Stimulated activated CD8-positive, alpha-beta memory T cell treated with anti-CD3 and anti-CD28 coated beads, Interleukin-15, amount 100 ng/mL, for 4 hours (primary cell): ENCODE data around the gene AGBL4.

Experiments
- DNase-seq, 2 donors: peaks; one replicate each; pipeline ENCODE4 v3.0.0-alpha.2; 2020; ENCODE audit warnings: low read depth in 2 of 2

AGBL4 gene

GRCh38 chr1:48592330-48592729 is 1431.4 kb downstream of the AGBL4 start:
- no peak for DNase-seq

DNA sequence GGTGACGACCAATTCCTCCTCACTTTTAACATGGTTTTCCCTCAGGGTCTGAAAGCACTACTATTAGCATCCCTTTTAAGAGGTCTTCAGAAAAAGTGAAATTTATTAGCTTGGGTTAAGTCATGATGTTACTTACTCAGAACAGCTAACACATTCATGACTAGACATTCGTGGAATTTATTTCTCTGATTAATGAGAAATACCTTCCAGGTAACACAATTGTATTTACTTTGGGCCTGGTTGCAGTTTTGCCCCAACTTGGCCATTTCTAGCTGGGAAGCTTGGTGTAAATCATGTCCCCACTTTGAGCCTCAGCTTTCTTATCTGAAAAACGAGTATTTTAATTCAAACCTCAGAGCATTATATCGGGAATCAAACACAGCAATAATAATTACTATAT is 1432.6 kb downstream of the AGBL4 start:
- DNase-seq, result no peak

DNA sequence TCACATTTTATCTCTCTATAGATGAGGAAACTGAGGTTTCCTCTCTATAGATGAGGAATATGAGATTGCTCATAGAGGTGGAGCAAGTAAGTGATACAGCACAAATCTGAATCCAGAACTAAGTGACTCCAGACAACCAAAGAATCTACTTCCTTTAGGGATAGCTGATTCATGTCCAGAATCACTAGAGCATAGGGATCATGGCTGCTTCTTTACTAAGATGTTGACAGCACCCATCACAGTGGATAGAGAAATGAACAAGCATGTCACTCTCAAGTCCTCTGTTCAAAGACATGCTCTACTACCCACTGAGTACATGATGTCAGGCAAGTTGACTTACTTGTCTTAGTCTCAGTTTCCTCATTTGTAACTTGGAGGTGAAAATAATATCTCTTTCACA is 1435.7 kb downstream of the AGBL4 start:
- no peak for DNase-seq

DNA sequence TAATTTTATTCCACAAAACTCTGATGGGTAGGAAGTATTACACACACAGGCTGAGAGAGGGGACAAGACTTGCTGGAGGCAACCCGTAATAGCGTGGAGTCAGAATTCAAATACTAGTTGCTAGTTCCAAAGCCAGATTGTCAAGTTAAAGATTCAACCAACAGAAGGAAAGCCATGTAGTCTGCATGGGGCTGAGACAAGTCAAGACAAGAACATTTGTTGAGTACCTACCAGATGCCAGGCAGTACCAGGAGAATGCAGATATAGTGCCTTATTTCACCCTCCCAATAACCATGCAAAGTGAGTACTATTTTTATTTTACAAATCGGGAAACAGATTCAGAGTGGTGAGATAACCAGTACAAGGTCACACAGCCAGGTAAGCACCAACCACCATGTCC is 1441.3 kb downstream of the AGBL4 start:
- no peak for DNase-seq

DNA sequence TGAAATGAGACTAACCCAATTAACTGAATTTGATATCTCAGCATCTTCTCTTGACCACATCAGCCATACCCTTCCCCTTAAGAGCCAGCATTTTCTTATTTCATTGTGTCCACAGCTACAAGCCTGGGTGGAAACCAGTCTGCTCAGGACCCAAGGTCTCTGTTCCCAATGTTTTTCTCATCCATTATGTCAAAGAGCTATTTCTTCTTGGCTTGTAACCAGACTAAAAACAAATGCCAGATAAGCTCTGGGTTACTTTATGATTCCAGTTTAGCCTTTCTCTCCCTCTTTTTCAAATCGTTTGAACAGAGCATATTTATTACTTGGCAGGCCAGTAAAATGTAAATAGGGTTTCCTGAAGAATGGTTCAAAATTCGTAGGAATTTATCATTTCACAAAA is 1442.5 kb downstream of the AGBL4 start:
- DNase-seq, result no peak

- DNase-seq, result no peak
These were observed 1447.2 kb downstream of the AGBL4 start for GRCh38 chr1:48576565-48576964.

GRCh38 chr1:48572646-48573258 is 1451.0 kb downstream of the AGBL4 start:
- no peak for DNase-seq

GRCh38 chr1:48572134-48572533 is 1451.6 kb downstream of the AGBL4 start:
- no peak for DNase-seq

- DNase-seq, result no peak
These were observed 1452.3 kb downstream of the AGBL4 start for GRCh38 chr1:48571303-48571987.

GRCh38 chr1:48570568-48570967 is 1453.2 kb downstream of the AGBL4 start:
- no peak for DNase-seq

DNA sequence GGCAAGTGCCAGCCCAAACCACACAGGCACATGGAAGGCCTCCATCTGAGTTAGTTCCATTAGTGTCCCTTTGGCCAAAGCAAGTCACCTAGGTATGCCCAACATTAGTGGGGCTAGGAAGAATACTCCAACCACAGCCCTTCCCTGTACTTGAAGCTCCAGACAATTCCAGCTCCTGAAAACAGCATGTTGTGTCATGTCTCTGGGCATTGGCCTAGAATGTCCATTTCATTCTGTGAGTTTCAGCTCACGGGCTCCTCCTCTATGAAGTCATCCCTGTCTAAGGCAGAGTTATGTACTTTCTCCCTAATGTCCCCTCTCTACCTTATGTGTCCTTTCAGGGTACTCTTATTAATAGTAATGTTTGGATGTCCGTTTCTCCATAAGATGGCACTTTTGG is 1455.3 kb downstream of the AGBL4 start:
- no peak for DNase-seq

- DNase-seq, result no peak
These were observed 1457.3 kb downstream of the AGBL4 start for GRCh38 chr1:48566492-48566891.

GRCh38 chr1:48563021-48563420 is 1460.7 kb downstream of the AGBL4 start:
- DNase-seq, result no peak

GRCh38 chr1:48561444-48561843 is 1462.3 kb downstream of the AGBL4 start:
- DNase-seq, result no peak

GRCh38 chr1:48560577-48560976 is 1463.2 kb downstream of the AGBL4 start:
- no peak for DNase-seq

DNA sequence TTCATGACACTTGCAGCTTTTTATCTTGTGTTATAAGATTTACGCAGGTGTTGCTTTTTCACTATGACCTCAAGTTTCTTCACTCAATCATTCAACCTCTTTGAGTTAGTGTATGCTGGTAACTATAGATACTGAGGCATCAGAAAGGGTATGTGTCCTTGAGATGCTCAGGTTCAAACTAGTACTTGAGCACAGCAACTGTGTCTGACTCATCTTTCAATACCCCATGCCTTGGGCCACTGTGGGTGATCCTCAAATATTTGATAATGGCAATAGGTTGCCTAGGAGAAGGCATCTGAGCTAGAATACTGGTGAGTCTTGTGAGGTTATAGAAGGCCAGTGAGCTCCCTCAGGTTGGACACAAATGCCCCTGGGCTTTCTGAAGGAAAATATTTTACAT is 1463.6 kb downstream of the AGBL4 start:
- DNase-seq, result no peak

DNA sequence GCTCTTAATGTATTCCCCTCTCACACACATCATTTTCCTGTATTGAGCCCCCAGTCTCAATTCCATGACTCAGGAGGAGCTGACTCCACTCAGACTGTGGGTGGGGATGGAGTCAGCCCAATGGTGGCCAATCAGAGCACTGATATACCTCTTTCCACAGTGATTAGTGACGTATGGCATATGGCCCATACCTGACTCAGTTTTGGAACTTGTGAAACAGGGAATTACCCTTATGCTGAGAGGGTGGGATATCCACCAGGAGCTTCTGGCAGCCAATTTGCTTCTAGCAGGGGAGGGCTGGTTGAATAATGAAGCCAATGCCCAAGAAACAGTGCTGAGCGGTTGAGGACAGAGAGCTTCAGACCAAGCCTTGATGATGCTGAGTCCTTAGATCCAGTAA is 1465.4 kb downstream of the AGBL4 start:
- DNase-seq, result no peak

DNA sequence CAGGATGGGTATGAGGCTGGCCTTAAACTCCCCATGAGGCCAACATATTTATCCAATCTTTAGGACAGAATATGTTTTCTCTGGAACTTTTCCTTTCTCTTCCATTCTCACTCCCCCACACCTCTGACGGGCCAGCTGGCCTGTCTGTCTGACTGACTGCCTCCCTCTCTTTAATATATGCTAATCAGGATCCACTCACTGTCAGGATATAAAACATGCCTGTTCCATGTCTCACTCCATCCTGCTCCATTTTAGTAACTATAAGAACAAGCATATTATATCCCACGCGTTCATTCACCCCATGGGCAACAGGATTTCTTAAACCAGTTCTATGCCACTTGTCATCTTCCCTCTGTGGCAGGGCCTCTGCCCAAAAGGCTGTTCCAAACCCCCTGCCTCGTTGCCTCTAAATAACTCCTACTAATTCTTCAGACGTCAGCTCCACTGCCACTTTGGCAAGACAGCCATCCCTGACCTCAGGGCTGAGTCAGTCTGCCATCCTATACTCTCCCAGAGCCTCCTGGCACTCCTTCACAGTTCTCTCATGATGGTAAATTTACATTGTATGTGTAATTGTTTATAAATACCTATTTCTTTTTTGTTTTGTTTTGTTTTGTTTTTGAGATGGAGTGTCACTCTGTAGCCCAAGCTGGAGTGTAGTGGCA is 1467.4 kb downstream of the AGBL4 start:
- no peak for DNase-seq

DNA sequence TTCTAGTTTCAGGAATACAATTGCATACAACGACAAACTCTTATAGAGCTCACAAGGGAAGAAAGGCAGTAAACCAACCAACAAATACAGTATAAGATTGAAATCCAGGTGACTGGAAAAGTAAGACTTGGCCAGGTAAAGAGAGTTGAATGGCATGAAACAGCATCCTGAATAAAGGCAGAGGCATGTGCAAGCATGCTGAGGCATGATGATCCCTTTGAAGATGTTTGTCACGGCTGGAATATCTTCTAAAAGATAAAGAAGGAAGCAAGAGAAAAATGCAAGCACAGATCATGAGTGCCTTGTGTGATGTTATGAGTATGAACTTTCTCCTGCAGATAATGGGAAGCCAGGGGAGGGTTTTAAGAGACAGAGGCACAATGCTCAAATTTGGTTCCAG is 1468.5 kb downstream of the AGBL4 start:
- no peak for DNase-seq

GRCh38 chr1:48552903-48553606 is 1470.7 kb downstream of the AGBL4 start:
- no peak for DNase-seq

- no peak for DNase-seq
These were observed 1471.3 kb downstream of the AGBL4 start for GRCh38 chr1:48552420-48552819.

DNA sequence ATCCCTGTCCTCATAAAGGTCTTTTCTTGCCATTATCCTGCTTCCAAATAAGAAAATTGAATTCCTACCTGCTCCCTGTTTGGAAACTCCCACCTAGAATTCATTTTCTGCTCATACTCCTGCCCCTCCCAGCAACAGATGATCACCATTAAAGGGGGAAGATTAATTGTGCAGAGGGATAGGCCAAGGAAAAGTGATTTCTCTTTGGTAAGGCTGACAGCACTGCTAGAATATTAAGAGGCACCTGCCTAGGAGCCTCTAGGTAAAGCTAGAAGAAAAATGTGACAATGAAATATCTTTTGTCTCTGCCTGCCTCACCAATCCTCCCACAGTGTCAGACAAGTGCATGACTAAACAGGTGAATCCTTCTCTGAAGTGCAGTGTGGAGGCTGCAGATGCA is 1474.8 kb downstream of the AGBL4 start:
- no peak for DNase-seq
